ENCODE results near the gene C11orf52.
"Not testable (repeated sequence)": the region's sequence is repeated elsewhere in the genome, so short reads cannot be mapped to it uniquely, and the experiment has no call there.

Gene C11orf52

GRCh38 chr11:111913031-111913861, 5.5 kb upstream of the C11orf52 start:
- no peak for DNase-seq

GRCh38 chr11:111913997-111914396, 4.7 kb upstream of the C11orf52 start:
- DNase-seq: no peak

DNA sequence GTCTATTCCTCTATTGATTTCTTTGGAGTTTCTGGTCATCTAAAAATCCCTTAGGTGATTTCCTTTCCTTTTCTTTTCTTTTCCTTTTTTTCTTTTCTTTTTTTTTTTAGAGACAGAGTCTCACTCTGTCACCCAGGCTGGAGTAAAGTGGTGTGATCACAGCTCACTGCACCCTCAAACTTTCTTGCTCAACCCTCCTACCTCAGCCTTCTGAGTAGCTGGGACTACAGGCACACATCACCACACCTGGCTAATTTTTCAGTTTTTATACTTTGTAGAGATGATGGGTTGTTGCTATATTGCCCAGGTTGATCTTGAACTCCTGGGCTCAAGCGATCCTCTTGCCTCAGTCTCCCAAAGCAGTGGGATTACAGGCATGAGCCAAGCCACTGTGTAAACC, 1.9 kb upstream of the C11orf52 start:
- DNase-seq: no peak

DNA sequence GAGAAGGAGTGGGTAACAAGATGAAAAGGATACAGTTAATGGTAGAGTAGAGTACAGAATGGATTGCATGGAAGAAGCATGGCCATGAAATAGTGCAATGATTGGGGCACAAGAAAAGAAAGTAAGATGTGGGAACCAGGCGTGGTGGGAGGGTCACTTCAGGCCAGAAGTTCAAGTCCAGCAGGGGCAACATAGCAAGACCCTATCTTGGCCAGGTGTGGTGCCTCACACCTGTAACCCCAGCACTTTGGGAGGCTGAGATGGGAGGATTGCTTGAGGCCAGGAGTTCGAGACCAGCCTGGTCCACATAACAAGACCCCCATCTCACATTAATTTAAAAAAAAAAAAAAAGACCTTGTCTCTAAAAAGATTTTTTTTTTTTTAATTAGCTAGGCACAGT, 1.4 kb upstream of the C11orf52 start:
- no peak for DNase-seq

DNA sequence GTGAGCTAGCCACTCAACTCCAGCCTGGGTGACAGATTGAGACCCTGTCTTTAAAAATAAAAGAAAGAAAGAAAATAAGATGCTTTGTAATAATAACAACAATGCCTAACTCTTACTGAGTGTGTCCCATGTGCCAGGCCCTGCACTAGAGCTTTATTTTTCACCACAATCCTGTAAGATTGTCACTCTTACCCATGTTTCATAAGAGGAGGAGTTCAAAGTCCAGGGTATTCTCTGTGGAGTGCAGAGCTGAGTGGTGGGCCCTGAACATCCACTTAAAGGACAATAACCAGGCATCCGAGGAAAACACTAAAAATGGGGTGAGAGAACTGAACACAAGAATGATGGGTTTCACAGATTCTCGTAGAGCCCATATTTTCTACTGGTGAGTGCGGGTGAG, 925 bp upstream of the C11orf52 start:
- no peak for DNase-seq

GRCh38 chr11:111920908-111921307, 2.2 kb downstream of the C11orf52 start:
- DNase-seq: no peak

- DNase-seq: no peak
These were observed 3.0 kb downstream of the C11orf52 start for GRCh38 chr11:111921541-111922230.

- no peak for DNase-seq
These were observed 4.1 kb downstream of the C11orf52 start for GRCh38 chr11:111922803-111923202.

- DNase-seq: no peak
These were observed 4.7 kb downstream of the C11orf52 start for GRCh38 chr11:111923351-111923788.

- no peak for DNase-seq
These were observed 5.2 kb downstream of the C11orf52 start for GRCh38 chr11:111923951-111924350.

DNA sequence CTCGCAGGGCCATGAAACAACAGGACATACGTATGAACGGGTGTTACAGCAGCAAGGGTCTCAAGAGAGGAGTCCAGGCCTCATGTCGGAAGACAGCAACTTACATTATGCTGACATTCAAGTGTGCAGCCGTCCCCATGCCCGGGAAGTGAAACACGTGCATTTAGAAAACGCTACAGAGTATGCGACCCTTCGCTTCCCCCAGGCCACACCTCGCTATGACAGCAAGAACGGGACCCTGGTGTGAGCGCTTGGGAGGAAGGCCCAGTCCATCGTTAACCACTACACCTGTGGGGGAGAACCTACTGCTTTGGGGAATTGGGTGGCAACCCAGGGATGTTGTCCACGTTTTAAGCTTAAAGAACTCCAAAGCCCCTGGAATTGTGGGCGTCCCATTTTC, 7.2 kb downstream of the C11orf52 start:
- no peak for DNase-seq

DNA sequence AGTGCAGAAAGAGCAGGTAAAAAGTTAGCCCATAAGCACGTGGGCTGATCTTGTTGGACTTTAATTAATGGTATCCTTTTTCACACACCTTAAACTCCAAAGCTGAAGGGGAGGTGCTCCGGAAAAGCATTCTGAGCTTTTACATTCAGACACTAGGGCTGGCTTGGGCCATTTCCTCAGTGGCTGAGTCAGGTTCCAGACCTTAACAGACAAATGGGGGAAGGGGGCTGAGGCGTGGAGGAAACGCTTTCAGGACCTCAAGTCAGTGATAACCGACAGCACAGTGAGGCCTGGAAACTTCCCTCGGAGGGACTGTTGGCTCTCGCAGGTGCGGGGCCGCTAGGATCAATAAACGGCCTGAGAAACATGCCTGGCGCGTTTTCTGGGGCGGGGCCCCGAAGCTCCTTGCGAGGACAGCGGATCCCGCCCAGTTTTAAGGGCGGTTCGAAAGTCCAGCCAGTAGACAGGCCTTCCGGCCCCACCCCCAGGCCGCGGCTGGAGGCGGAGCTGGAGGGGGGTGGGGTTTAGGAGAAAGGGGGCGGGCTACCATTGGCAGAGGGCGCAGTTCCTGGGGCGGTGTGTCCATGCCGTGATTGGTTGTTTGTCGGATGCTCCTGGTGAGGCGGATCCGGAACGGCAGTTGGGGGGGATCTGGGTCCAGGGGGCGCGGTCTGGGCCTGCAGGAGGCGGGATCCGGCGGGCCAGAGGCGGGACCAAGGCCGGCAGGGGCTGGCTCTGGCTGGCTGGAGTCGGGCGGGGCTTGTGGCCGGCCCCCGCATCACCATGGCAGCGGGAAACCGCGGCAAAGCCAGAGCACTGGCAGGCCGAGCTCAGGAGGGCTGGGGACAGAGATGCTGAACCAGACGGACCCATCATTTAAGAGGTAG, 8.0 kb downstream of the C11orf52 start:
- peak; percentile 99 for DNase-seq

DNA sequence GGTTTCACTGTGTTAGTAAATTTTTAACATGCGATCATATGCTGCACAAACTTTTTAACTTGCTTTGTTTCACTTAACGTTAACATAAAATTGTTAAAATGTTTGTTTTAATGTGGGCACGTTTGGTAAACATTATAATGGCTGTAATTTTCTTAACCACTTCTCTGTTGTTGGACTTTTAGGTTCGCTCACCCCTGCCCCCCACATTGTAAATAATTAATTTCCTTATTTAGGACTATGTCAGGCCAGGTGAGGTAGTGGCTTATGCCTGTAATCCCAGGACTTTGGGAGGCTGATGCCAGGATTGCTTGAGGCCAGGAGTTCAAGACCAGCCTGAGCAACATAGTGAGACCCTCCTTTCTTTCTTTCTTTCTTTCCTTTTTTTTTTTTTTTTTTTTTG, 11.8 kb downstream of the C11orf52 start:
- no peak for DNase-seq

DNA sequence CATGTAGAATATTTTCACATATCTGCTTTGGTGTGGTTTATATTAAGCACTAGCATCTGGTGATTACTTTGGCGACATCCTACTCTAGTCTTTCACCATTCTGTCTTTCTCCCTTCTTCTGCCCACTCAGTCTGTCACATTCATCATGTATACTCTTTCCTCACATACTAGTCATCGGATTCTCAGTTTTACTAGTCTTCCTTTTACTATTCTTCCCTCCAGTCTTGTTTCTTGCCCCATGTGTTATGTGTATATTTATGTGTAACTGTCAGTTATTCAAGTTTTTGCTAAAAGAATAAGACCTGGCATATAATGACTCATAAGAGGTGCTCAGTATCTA, 13.9 kb downstream of the C11orf52 start:
- DNase-seq: no peak

- DNase-seq: not testable (repeated sequence)
These were observed 14.5 kb downstream of the C11orf52 start for GRCh38 chr11:111933176-111933575.

DNA sequence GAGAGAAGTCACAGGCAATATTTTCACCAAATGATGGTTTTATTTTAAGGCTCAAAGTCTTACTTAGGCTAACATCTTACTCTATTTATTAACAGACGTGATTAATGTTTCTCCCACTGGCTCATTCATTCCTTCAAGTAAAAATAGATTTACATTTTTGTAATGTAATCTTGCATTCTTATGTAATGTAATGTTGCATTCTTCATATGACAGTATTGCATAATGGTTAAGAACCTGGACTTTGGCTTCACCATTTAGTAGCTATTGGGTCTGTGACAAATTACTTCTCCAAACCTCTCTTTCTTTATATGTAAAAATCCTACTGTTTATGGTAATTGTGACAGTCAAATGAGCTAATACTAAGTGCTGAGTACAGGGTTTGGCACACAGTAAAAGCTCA, 15.2 kb downstream of the C11orf52 start:
- no peak for DNase-seq

DNA sequence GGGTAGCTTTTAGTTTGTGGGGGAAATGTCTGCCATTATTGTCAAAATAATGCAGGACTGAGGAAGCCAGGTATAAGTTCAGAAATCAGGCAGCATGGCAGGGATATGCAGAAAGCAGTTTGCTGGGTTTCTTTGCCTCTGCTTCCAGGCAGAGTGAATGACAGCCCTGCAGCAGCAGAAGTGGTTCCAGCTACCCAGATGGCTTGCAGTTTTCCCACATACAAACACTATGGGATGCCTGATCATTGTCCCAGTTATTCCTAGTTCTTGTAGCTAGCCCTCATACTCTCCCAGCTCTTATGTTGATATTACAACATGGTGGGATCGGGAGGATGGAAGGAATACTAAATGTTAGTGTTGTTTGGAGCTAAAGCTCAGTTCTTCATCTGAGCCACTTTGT, 15.6 kb downstream of the C11orf52 start:
- peak in 1 of 2 experiments; percentile 58 for DNase-seq

DNA sequence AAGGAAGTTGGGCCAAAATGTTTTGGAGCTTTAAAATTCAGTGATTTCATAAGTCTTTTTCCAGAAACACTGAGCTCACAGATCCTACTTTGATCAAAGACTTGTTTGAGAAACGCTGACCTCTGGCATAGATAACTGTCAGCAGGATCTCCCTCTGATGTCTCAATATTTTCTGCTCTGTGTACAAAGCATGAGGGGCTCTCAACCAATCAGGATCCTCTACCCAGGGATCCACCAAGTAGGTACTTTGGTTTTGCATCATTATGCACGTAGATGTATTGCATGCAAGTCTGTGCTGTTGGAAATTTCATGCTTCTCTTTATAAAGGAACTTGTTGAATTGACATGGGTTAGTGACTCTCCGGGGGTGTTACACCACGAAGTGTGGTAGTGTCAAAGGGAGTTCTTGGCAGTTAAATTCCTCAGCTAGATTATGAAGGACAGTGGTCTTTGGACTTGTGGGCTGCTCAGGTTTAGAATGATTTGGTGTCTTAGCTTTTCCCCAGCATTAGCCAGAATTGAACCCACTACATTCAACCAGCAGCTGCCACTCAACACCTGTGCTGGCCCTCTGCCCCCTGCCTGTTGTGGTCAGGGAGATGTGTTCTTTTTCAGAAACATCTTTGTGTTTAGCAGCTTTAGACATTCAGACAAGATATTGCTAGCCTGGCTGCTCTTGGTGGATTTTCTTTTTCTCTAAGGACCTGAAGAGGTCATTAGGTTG, 16.8 kb downstream of the C11orf52 start:
- no peak for DNase-seq

GRCh38 chr11:111936040-111936540, 17.4 kb downstream of the C11orf52 start:
- no peak for DNase-seq

GRCh38 chr11:111937461-111937769, 18.7 kb downstream of the C11orf52 start:
- no peak for DNase-seq

DNA sequence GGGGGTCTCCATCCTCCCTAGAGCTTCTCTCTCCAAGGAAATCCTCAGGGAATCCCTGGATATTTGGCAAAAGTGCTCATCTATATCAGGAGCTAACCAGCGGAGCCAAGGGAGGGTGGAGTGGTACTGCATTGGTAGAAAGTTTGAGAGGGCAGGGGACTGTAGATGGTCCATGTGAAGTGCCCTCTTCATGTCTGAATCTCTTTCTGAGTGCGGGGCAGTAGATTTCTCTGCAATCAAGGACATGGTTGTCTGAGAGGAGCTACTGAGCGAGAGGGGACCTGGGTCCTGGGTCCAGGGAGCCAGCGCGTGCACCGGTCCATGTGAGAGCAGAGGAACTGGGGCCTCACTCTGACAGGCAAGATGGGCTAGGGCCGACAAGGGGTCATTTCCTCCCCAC, 19.1 kb downstream of the C11orf52 start:
- no peak for DNase-seq

DNA sequence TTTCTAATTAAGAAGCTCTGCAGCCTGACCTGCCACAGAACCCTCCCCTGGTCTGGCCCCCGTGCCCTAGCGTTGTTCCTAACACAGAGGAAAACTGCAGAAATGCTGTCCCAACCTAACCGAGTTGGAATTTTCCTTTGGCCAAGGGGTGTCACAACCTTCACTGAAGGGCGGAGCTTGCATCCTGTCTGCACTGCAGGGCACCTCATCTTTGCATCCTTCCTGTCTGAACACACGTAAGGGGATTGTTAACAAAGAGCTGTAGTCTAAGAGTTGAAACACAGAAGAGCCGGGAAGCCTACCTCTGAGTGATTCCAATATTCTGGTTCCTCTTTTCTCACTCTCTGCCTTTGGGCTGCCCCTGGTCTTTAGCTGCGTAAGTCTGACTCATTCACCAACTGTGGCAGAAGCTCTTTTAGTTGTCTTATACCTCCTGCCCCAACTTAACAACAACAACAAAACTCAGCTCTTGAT, 20.0 kb downstream of the C11orf52 start:
- DNase-seq: no peak

Measured in NCI-H446 (cell line).